Measurements from ENCODE around the gene PARP4.
"Not testable (repeated sequence)": the region's sequence is repeated elsewhere in the genome, so short reads cannot be mapped to it uniquely, and the experiment has no call there.

Gene PARP4

GRCh38 chr13:24463078-24463477 lies 49.5 kb downstream of the PARP4 start:
- no peak overlapping the region for H3K9ac ChIP-seq (ENCODE audit: low read length)
- H3K36me3 ChIP-seq (ENCODE audit: control insufficient read depth, insufficient read depth, low read length) = peaks cover 11% of the 10 kb centered on the region
- H3K27me3 ChIP-seq (ENCODE audit: control insufficient read depth, insufficient read depth, low read length) = no peaks in the 10 kb centered on the region
- H3K4me3 ChIP-seq (ENCODE audit: low read length) = no peak overlapping the region
- no peaks in the 10 kb centered on the region for H3K9me3 ChIP-seq (ENCODE audit: control insufficient read depth, low read length)
- no peaks in the 10 kb centered on the region for H3K4me1 ChIP-seq (ENCODE audit: control insufficient read depth, insufficient read depth, low read length)

GRCh38 chr13:24460256-24460655 lies 52.3 kb downstream of the PARP4 start:
- H3K4me3 ChIP-seq (ENCODE audit: low read length) = no peak overlapping the region
- no peak overlapping the region for H3K9ac ChIP-seq (ENCODE audit: low read length)
- H3K9me3 ChIP-seq (ENCODE audit: control insufficient read depth, low read length) = no peaks in the 10 kb centered on the region
- H3K36me3 ChIP-seq (ENCODE audit: control insufficient read depth, insufficient read depth, low read length) = peaks cover 6% of the 10 kb centered on the region
- no peaks in the 10 kb centered on the region for H3K4me1 ChIP-seq (ENCODE audit: control insufficient read depth, insufficient read depth, low read length)
- no peaks in the 10 kb centered on the region for H3K27me3 ChIP-seq (ENCODE audit: control insufficient read depth, insufficient read depth, low read length)

DNA sequence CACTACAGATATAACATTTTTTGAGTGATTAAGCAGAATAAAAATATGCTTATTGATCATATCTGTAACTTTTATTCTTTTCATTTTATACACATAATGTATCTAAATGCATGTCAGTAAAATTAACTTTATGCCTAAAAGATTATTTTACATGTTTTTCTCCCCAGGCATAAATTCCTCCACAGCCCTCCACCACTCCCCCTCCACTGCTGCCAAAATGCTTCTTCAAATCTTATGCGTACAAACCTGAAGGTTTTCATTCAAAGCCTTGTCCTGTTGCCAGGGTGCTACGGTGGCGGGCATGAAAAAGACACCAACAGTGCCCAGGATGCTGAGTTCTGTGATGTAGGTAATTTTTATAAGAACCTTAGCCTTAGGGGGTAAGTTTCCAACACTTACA lies 52.9 kb downstream of the PARP4 start:
- no peaks in the 10 kb centered on the region for H3K9me3 ChIP-seq (ENCODE audit: control insufficient read depth, low read length)
- no peak overlapping the region for H3K4me3 ChIP-seq (ENCODE audit: low read length)
- no peaks in the 10 kb centered on the region for H3K27me3 ChIP-seq (ENCODE audit: control insufficient read depth, insufficient read depth, low read length)
- no peaks in the 10 kb centered on the region for H3K4me1 ChIP-seq (ENCODE audit: control insufficient read depth, insufficient read depth, low read length)
- peaks cover 10% of the 10 kb centered on the region for H3K36me3 ChIP-seq (ENCODE audit: control insufficient read depth, insufficient read depth, low read length)
- H3K9ac ChIP-seq (ENCODE audit: low read length) = no peak overlapping the region

GRCh38 chr13:24459234-24459633 lies 53.3 kb downstream of the PARP4 start:
- Histone ChIP-seq H3K27me3 (ENCODE audit: control insufficient read depth, insufficient read depth, low read length) (no peaks in the 10 kb centered on the region), H3K4me1 (ENCODE audit: control insufficient read depth, insufficient read depth, low read length) (no peaks in the 10 kb centered on the region), H3K9ac (ENCODE audit: low read length) (no peak overlapping the region), H3K36me3 (ENCODE audit: control insufficient read depth, insufficient read depth, low read length) (peaks cover 15% of the 10 kb centered on the region), H3K4me3 (ENCODE audit: low read length) (no peak overlapping the region), H3K9me3 (ENCODE audit: control insufficient read depth, low read length) (no peaks in the 10 kb centered on the region)

- H3K4me3 ChIP-seq (ENCODE audit: low read length) = no peak overlapping the region
- H3K36me3 ChIP-seq (ENCODE audit: control insufficient read depth, insufficient read depth, low read length) = peaks cover 17% of the 10 kb centered on the region
- H3K27me3 ChIP-seq (ENCODE audit: control insufficient read depth, insufficient read depth, low read length) = no peaks in the 10 kb centered on the region
Measured at GRCh38 chr13:24458736-24459135, 53.8 kb downstream of the PARP4 start.

GRCh38 chr13:24456396-24456795 lies 56.2 kb downstream of the PARP4 start:
- Histone ChIP-seq H3K27me3 (ENCODE audit: control insufficient read depth, insufficient read depth, low read length) (no peaks in the 10 kb centered on the region), H3K9ac (ENCODE audit: low read length) (no peak overlapping the region), H3K4me3 (ENCODE audit: low read length) (no peak overlapping the region), H3K36me3 (ENCODE audit: control insufficient read depth, insufficient read depth, low read length) (peaks cover 29% of the 10 kb centered on the region), H3K9me3 (ENCODE audit: control insufficient read depth, low read length) (no peaks in the 10 kb centered on the region), H3K4me1 (ENCODE audit: control insufficient read depth, insufficient read depth, low read length) (no peaks in the 10 kb centered on the region)

More at GRCh38 chr13:24458736-24459135, 53.8 kb downstream of the PARP4 start:
- H3K9me3 ChIP-seq (ENCODE audit: control insufficient read depth, low read length) = no peaks in the 10 kb centered on the region
- no peak overlapping the region for H3K9ac ChIP-seq (ENCODE audit: low read length)
- H3K4me1 ChIP-seq (ENCODE audit: control insufficient read depth, insufficient read depth, low read length) = no peaks in the 10 kb centered on the region

- H3K27me3 ChIP-seq (ENCODE audit: control insufficient read depth, insufficient read depth, low read length) = no peaks in the 10 kb centered on the region
- no peaks in the 10 kb centered on the region for H3K4me1 ChIP-seq (ENCODE audit: control insufficient read depth, insufficient read depth, low read length)
- H3K9ac ChIP-seq (ENCODE audit: low read length) = no peak overlapping the region
- no peaks in the 10 kb centered on the region for H3K9me3 ChIP-seq (ENCODE audit: control insufficient read depth, low read length)
- no peak overlapping the region for H3K4me3 ChIP-seq (ENCODE audit: low read length)
- H3K36me3 ChIP-seq (ENCODE audit: control insufficient read depth, insufficient read depth, low read length) = peaks cover 28% of the 10 kb centered on the region
Measured at GRCh38 chr13:24454056-24454455, 58.5 kb downstream of the PARP4 start.

GRCh38 chr13:24452044-24452443 lies 60.5 kb downstream of the PARP4 start:
- no peak overlapping the region for H3K4me3 ChIP-seq (ENCODE audit: low read length)
- peaks cover 28% of the 10 kb centered on the region for H3K36me3 ChIP-seq (ENCODE audit: control insufficient read depth, insufficient read depth, low read length)
- no peak overlapping the region for H3K9ac ChIP-seq (ENCODE audit: low read length)
- H3K4me1 ChIP-seq (ENCODE audit: control insufficient read depth, insufficient read depth, low read length) = no peaks in the 10 kb centered on the region
- no peaks in the 10 kb centered on the region for H3K9me3 ChIP-seq (ENCODE audit: control insufficient read depth, low read length)
- H3K27me3 ChIP-seq (ENCODE audit: control insufficient read depth, insufficient read depth, low read length) = no peaks in the 10 kb centered on the region

GRCh38 chr13:24450530-24450929 lies 62.0 kb downstream of the PARP4 start:
- Histone ChIP-seq H3K4me1 (ENCODE audit: control insufficient read depth, insufficient read depth, low read length) (no peaks in the 10 kb centered on the region), H3K36me3 (ENCODE audit: control insufficient read depth, insufficient read depth, low read length) (peaks cover 32% of the 10 kb centered on the region), H3K9me3 (ENCODE audit: control insufficient read depth, low read length) (no peaks in the 10 kb centered on the region), H3K4me3 (ENCODE audit: low read length) (no peak overlapping the region), H3K27me3 (ENCODE audit: control insufficient read depth, insufficient read depth, low read length) (no peaks in the 10 kb centered on the region), H3K9ac (ENCODE audit: low read length) (no peak overlapping the region)

DNA sequence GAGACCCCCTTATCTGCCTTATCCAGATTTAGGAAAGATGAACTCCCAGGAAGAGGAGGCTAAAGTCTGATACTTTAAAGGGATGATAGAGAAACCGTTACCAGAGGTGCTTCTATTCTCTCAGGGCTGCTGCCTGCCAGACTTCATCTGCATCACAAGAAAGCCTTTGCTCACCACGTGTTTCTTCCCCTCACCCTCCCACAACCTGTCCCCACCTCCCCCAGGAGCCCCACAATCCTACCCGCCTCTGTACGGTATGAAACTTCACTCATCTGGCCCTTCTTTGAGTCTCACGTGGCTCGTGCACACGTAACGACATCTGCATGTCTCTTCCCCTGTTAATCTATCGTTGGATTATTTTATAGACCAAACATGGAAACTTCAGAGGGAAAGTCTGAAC lies 67.7 kb downstream of the PARP4 start:
- not testable (repeated sequence) for H3K27me3 ChIP-seq (ENCODE audit: control insufficient read depth, insufficient read depth, low read length); H3K4me1 ChIP-seq (ENCODE audit: control insufficient read depth, insufficient read depth, low read length); H3K9me3 ChIP-seq (ENCODE audit: control insufficient read depth, low read length); H3K36me3 ChIP-seq (ENCODE audit: control insufficient read depth, insufficient read depth, low read length); H3K4me3 ChIP-seq (ENCODE audit: low read length); H3K9ac ChIP-seq (ENCODE audit: low read length)

DNA sequence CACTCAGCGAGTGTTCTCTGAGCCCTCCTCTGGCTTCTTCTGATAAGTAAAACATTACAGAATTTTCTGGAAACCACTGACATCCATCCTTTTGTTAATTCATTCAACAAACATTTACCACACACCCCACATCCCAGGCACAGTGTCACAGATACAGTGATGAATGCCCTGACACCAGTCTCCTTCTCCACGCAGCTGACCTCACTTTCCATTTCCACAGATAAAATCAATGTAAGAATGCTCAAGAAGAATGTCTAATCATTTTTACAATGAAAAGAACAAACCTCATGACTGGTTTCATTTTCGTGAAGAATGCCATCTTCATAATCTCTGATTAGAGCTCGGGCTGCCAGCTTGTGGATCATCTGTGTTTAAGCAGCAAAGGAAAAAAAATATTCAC lies 69.2 kb downstream of the PARP4 start:
- Histone ChIP-seq H3K4me1 (ENCODE audit: control insufficient read depth, insufficient read depth, low read length) (no peaks in the 10 kb centered on the region), H3K9me3 (ENCODE audit: control insufficient read depth, low read length) (no peaks in the 10 kb centered on the region), H3K9ac (ENCODE audit: low read length) (no peak overlapping the region), H3K36me3 (ENCODE audit: control insufficient read depth, insufficient read depth, low read length) (peaks cover 4% of the 10 kb centered on the region), H3K4me3 (ENCODE audit: low read length) (no peak overlapping the region), H3K27me3 (ENCODE audit: control insufficient read depth, insufficient read depth, low read length) (no peaks in the 10 kb centered on the region)

DNA sequence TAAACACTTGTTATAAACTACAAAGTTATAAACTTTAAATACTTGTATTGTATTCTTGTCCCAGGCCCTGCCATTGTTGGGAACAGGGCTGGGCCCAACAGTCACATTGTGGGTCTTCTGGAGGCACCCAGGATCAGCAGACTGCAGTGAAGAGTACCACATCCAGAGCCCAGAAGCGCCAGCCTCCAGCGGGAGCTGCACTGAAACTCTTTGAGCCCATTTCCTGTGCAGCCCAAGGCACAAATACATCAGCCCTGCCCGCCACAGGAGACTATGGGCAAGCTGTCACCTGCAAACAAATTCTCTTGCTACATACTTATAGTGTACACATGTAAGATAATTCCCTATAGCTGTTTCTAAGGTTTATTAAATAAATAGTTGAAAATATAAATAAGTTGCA lies 86.5 kb downstream of the PARP4 start:
- H3K9ac ChIP-seq (ENCODE audit: low read length); H3K27me3 ChIP-seq (ENCODE audit: control insufficient read depth, insufficient read depth, low read length); H3K4me3 ChIP-seq (ENCODE audit: low read length); H3K9me3 ChIP-seq (ENCODE audit: control insufficient read depth, low read length); H3K4me1 ChIP-seq (ENCODE audit: control insufficient read depth, insufficient read depth, low read length); H3K36me3 ChIP-seq (ENCODE audit: control insufficient read depth, insufficient read depth, low read length): not testable (repeated sequence)

DNA sequence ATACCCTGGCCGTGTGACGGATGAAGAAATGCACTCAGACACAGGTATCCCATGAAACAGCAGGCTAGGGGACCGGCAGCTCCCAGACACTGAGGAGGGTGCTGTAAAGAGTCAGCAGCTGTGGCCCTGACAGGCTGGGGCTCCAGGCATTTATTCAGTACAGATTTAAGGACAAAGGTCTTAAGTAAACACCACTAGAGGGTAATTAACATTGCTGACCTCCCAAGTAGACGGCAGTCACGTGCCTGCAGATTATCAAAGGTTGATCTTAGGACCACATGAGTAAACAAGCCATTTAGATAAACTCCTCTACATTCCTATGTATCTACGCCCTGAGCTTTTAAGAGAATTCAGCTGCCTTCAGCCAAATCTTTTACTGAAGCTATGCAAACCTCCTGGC lies 92.9 kb downstream of the PARP4 start:
- H3K9me3 ChIP-seq (ENCODE audit: control insufficient read depth, low read length); H3K27me3 ChIP-seq (ENCODE audit: control insufficient read depth, insufficient read depth, low read length); H3K36me3 ChIP-seq (ENCODE audit: control insufficient read depth, insufficient read depth, low read length); H3K4me1 ChIP-seq (ENCODE audit: control insufficient read depth, insufficient read depth, low read length); H3K4me3 ChIP-seq (ENCODE audit: low read length); H3K9ac ChIP-seq (ENCODE audit: low read length): not testable (repeated sequence)
